Gastrocnemius medialis (tissue), 4 donors: ENCODE results near the gene SMAD1. TPM values are rescaled to one million over a fixed set of nuclear protein-coding genes. Genes with fewer than 3 reads are reported as not detected.

ENCODE experiments used
- ATAC-seq, 2 donors: fragments of 150-250 bp; one replicate each; pipeline ENCODE4 v1.9.1; 2016
- DNase-seq, 2 donors: peaks; one replicate each; pipeline ENCODE4 v3.0.0-alpha.2; 2019
- H3K27ac ChIP-seq, 4 donors: fragments of 200-600 bp; sonication (generic); 1 replicate in 1 of 4; 2 replicates in 3 of 4; pipeline ENCODE4 v1.5.1; 2016 to 2018; ENCODE audit warnings: mild to moderate bottlenecking in 2 of 4, moderate library complexity in 1 of 4
- H3K27me3 ChIP-seq, 3 donors: fragments of 200-600 bp; sonication (generic) in 2 of 3; 1 replicate in 1 of 3; 2 replicates in 2 of 3; pipeline versions ENCODE4 v1.5.1 to v1.6.0; 2016 to 2019; ENCODE audit warnings: mild to moderate bottlenecking in 1 of 3, moderate library complexity in 1 of 3
- H3K36me3 ChIP-seq, 2 donors: fragments of 200-600 bp; sonication (generic) in 1 of 2; one replicate each; pipeline ENCODE4 v1.5.1; 2017 to 2018
- H3K4me1 ChIP-seq, 2 donors: fragments of 200-600 bp; sonication (generic) in 1 of 2; one replicate each; pipeline ENCODE4 v1.5.1; 2016 to 2017; ENCODE audit warnings: mild to moderate bottlenecking in 2 of 2
- H3K4me3 ChIP-seq, 4 donors: fragments of 200-600 bp; sonication (generic) in 3 of 4; 1 replicate in 1 of 4; 2 replicates in 3 of 4; pipeline ENCODE4 v1.5.1; 2016 to 2019; ENCODE audit warnings: mild to moderate bottlenecking in 2 of 4
- H3K9me3 ChIP-seq, 3 donors: fragments of 200-600 bp; sonication (generic) in 2 of 3; 1 replicate in 1 of 3; 2 replicates in 2 of 3; pipeline ENCODE4 v1.5.1; 2016 to 2019
- CTCF ChIP-seq, 5 experiments: fragments of 450-650 bp in 3 of 5; fragments of 200-600 bp in 2 of 5; sonication (generic) in 2 of 5; IDR thresholded peaks in 4 of 5; conservative IDR thresholded peaks in 1 of 5; 1 replicate in 4 of 5; 2 replicates in 1 of 5; pipeline ENCODE4 v1.5.1; 2016 to 2019; ENCODE audit warnings: antibody characterized with exemption in 5 of 5, mild to moderate bottlenecking in 3 of 5, moderate library complexity in 3 of 5
- POLR2A ChIP-seq, 2 donors: fragments of 450-650 bp; IDR thresholded peaks; one replicate each; pipeline ENCODE4 v1.6.1; 2017; ENCODE audit warnings: antibody characterized with exemption in 2 of 2, mild to moderate bottlenecking in 2 of 2, moderate library complexity in 2 of 2
- in situ Hi-C, 4 donors: fragments of 200-750 bp; cut with MboI; loops; one replicate each; pipeline versions ENCODE4 v1.15.0 to v1.8.0; 2017; ENCODE audit warnings: low sequenced_read_pairs in 4 of 4
- intact Hi-C: fragments of 100-400 bp; cut with DNase I; formaldehyde crosslinking; loops from one replicate; pipeline ENCODE4 v1.15.1; 2023; ENCODE audit warnings: low total_unique reads
- total RNA-seq, 4 donors: library from RNA; depleted of rRNA; stranded (reverse); fragments of >200 nt; gene quantifications; one replicate each; pipeline versions ENCODE4 v1.1.0 to v1.2.3, GENCODE V29; 2016

SMAD1 gene
- total RNA-seq, 4 donors from 2014 or later = 19.9 to 33.9 (median 21.7) TPM

- no peaks in the 10 kb centered on the region for H3K27me3 ChIP-seq
- no peak overlapping the region for H3K27ac ChIP-seq
- in situ Hi-C loops = no loop called here
- ATAC-seq (no peak), DNase-seq (no peak)
- intact Hi-C loops = no loop called here
- no peak overlapping the region for H3K4me3 ChIP-seq
- peaks cover 6 to 19% of the 10 kb centered on the region in 2 donors for H3K4me1 ChIP-seq
- no peaks in the 10 kb centered on the region for H3K9me3 ChIP-seq
- TF ChIP-seq CTCF (IDR thresholded peaks at IDR 0.05 in 4 of 5, conservative IDR thresholded peaks at IDR 0.05 in 1 of 5) (no peak), POLR2A (IDR thresholded peaks at IDR 0.05) (no peak)
- no peaks in the 10 kb centered on the region for H3K36me3 ChIP-seq
Measured at GRCh38 chr4:145436796-145437195, 44.9 kb upstream of the SMAD1 start.

GRCh38 chr4:145437466-145437865 is 44.2 kb upstream of the SMAD1 start:
- in situ Hi-C loops = no loop called here

GRCh38 chr4:145438298-145438697 is 43.4 kb upstream of the SMAD1 start:
- in situ Hi-C loops = no loop called here
- ATAC-seq = no peak

More at GRCh38 chr4:145437466-145437865, 44.2 kb upstream of the SMAD1 start:
- no peak for ATAC-seq
- H3K36me3 ChIP-seq = no peaks in the 10 kb centered on the region
- no peak overlapping the region for H3K27ac ChIP-seq
- intact Hi-C loops = no loop called here
- H3K4me3 ChIP-seq = no peak overlapping the region
- no peak for DNase-seq
- H3K9me3 ChIP-seq = no peaks in the 10 kb centered on the region
- H3K27me3 ChIP-seq = no peaks in the 10 kb centered on the region
- TF ChIP-seq CTCF (IDR thresholded peaks at IDR 0.05 in 4 of 5, conservative IDR thresholded peaks at IDR 0.05 in 1 of 5) = no peak
- no peak for TF ChIP-seq POLR2A (IDR thresholded peaks at IDR 0.05)
- H3K4me1 ChIP-seq = peaks cover 6 to 19% of the 10 kb centered on the region in 2 donors

GRCh38 chr4:145440292-145441007 is 41.2 kb upstream of the SMAD1 start:
- Histone ChIP-seq H3K4me1 (peaks cover 6 to 19% of the 10 kb centered on the region in 2 donors), H3K4me3 (no peak overlapping the region), H3K36me3 (no peaks in the 10 kb centered on the region), H3K27ac (no peak overlapping the region), H3K27me3 (no peaks in the 10 kb centered on the region), H3K9me3 (no peaks in the 10 kb centered on the region)
- intact Hi-C loops = no loop called here
- no peak for TF ChIP-seq CTCF (IDR thresholded peaks at IDR 0.05 in 4 of 5, conservative IDR thresholded peaks at IDR 0.05 in 1 of 5)
- no peak for TF ChIP-seq POLR2A (IDR thresholded peaks at IDR 0.05)
- DNase-seq (no peak), ATAC-seq (no peak)
- in situ Hi-C loops = no loop called here

More at GRCh38 chr4:145438298-145438697, 43.4 kb upstream of the SMAD1 start:
- Histone ChIP-seq H3K9me3 (no peaks in the 10 kb centered on the region), H3K36me3 (no peaks in the 10 kb centered on the region), H3K27ac (no peak overlapping the region), H3K27me3 (no peaks in the 10 kb centered on the region), H3K4me3 (no peak overlapping the region), H3K4me1 (peaks cover 6 to 19% of the 10 kb centered on the region in 2 donors)
- intact Hi-C loops = no loop called here
- TF ChIP-seq CTCF (IDR thresholded peaks at IDR 0.05 in 4 of 5, conservative IDR thresholded peaks at IDR 0.05 in 1 of 5) = no peak
- TF ChIP-seq POLR2A (IDR thresholded peaks at IDR 0.05) = no peak
- DNase-seq = no peak
